ENCODE results near the gene ARHGAP4. TPM values are rescaled to one million over a fixed set of nuclear protein-coding genes. Genes with fewer than 3 reads are reported as not detected.

The ARHGAP4 gene
- total RNA-seq, 4 donors from 2014 or later: 16.6 to 72.2 (median 36.4) TPM

DNA sequence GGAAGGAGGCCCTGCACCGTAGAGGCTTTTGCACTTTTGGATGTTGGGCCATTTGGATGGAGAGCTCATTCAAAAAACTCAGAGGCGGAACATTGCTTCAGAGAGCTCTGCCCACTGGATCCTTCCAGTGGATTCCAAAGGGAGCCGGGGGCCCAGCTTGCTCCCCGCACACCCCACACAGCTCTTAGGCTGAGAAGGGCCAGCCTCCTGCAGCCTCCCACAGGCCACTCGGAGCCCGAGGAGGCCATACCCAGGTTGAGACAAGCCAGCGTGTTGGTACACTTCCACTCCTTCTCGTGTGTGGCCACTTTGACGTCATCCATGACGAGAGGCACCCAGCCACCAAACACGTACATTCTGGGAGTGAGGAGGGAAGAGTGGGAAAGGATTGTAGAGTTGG lies 35.2 kb upstream of the ARHGAP4 start:
- TF ChIP-seq CTCF (IDR thresholded peaks at IDR 0.05): no peak
- ATAC-seq (ENCODE audit: low FRiP score): no peak

GRCh38 chrX:153960786-153961185 lies 34.7 kb upstream of the ARHGAP4 start:
- no peak for TF ChIP-seq CTCF (IDR thresholded peaks at IDR 0.05)
- ATAC-seq (ENCODE audit: low FRiP score): no peak
- DNase-seq (ENCODE audit: low spot score): no peak

More for the DNA sequence above, 35.2 kb upstream of the ARHGAP4 start:
- DNase-seq (ENCODE audit: low spot score): no peak

GRCh38 chrX:153960077-153960476 lies 34.0 kb upstream of the ARHGAP4 start:
- DNase-seq (ENCODE audit: low spot score): no peak
- no peak for TF ChIP-seq CTCF (IDR thresholded peaks at IDR 0.05)
- no peak for ATAC-seq (ENCODE audit: low FRiP score)

DNA sequence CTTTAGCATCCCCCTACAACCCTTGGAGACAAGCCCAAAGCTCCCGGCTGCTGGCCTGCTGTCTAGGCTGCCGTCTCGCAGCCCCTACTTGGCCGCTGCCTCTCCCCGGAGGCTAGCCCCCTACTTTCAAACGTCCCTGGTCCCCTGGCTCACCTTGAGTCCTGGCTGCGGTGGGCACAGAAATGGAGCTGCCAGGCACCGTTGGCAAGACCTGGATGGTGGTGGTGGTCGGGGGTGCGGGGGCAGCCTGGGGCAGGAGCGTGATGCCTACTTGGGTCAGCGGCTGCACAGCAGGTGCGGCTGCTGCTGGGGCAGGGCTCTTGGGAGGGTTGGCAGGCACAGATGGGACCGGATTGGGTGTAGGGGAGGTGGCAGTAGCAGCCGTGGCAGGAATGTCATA lies 33.6 kb upstream of the ARHGAP4 start:
- TF ChIP-seq CTCF (IDR thresholded peaks at IDR 0.05): no peak
- ATAC-seq (ENCODE audit: low FRiP score): no peak
- DNase-seq (ENCODE audit: low spot score): no peak

DNA sequence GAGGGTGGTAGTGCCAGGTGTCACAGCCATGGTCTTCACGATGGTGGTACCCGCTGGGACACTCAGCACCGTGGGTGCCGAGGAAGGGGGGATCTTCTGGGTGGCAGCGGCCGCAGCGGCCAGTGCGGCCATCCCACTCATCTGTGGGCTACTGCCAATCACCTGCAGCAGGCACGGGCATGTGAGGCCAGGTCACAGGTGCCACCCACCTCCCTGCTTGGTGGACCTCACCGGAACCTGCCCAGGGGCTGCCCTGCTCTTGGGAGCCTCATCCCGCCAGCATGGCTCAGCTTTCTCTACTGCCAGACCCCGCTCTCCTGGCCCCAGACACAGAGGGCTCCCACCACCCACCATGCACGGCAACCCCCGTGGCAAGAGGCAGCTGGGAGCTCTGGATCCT lies 32.5 kb upstream of the ARHGAP4 start:
- ATAC-seq (ENCODE audit: low FRiP score): no peak
- TF ChIP-seq CTCF (IDR thresholded peaks at IDR 0.05): no peak
- no peak for DNase-seq (ENCODE audit: low spot score)

- no peak for TF ChIP-seq CTCF (IDR thresholded peaks at IDR 0.05)
- DNase-seq (ENCODE audit: low spot score): no peak
- ATAC-seq (ENCODE audit: low FRiP score): no peak
Measured at GRCh38 chrX:153957224-153957623, 31.2 kb upstream of the ARHGAP4 start.

GRCh38 chrX:153956044-153956907 lies 30.2 kb upstream of the ARHGAP4 start:
- no peak for ATAC-seq (ENCODE audit: low FRiP score)

More at GRCh38 chrX:153956044-153956907, 30.2 kb upstream of the ARHGAP4 start:
- TF ChIP-seq CTCF (IDR thresholded peaks at IDR 0.05): no peak
- no peak for DNase-seq (ENCODE audit: low spot score)
